Transverse colon (tissue), 4 donors: ENCODE data around the gene PRND.

Experiments
- EP300 ChIP-seq: sonication (generic); formaldehyde crosslinking; IDR thresholded peaks from one replicate; pipeline ENCODE4 v1.6.1; 2017; ENCODE audit warnings: antibody characterized with exemption, low read depth
- POLR2A ChIP-seq: fragments of 450-650 bp; IDR thresholded peaks from one replicate; pipeline ENCODE4 v1.6.1; 2016; ENCODE audit warnings: antibody characterized with exemption, mild to moderate bottlenecking, moderate library complexity
- POLR2AphosphoS5 ChIP-seq, 3 donors: sonication (generic); formaldehyde crosslinking; IDR thresholded peaks; one replicate each; pipeline ENCODE4 v1.6.1; 2016; ENCODE audit warnings: antibody characterized with exemption in 3 of 3
- TF ChIP-seq, protein P1 (sequence below), 5 experiments: fragments of 200-600 bp in 3 of 5; fragments of 450-650 bp in 2 of 5; sonication (generic) in 3 of 5; IDR thresholded peaks; 1 replicate in 2 of 5; 2 replicates in 3 of 5; pipeline ENCODE4 v1.5.1; 2016 to 2017; ENCODE audit warnings: antibody characterized with exemption in 5 of 5, inconsistent platforms in 3 of 5, mild to moderate bottlenecking in 2 of 5, moderate library complexity in 1 of 5

DNA sequence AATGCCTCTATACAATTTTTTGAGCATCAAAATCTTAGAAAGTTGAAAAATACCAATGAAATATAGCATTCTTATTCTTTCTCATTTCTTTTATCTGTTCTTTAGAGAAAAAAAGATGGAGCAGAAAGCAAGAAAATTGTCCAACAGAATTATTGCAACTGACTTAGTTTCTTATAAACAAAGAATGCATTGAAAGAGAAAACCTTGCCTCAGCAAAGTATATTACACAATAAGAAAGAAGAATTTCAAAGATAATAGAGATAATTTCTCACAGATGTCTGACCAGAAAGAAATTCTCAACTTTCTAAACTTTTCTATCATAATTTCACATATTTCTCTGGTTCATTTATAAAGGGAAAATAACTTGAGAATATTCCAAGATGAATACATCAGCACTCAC, 47.0 kb upstream of the PRND start:
- TF ChIP-seq, protein P1, sequence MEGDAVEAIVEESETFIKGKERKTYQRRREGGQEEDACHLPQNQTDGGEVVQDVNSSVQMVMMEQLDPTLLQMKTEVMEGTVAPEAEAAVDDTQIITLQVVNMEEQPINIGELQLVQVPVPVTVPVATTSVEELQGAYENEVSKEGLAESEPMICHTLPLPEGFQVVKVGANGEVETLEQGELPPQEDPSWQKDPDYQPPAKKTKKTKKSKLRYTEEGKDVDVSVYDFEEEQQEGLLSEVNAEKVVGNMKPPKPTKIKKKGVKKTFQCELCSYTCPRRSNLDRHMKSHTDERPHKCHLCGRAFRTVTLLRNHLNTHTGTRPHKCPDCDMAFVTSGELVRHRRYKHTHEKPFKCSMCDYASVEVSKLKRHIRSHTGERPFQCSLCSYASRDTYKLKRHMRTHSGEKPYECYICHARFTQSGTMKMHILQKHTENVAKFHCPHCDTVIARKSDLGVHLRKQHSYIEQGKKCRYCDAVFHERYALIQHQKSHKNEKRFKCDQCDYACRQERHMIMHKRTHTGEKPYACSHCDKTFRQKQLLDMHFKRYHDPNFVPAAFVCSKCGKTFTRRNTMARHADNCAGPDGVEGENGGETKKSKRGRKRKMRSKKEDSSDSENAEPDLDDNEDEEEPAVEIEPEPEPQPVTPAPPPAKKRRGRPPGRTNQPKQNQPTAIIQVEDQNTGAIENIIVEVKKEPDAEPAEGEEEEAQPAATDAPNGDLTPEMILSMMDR (IDR thresholded peaks at IDR 0.05): no peak
- TF ChIP-seq POLR2A (no peak), EP300 (no peak), POLR2AphosphoS5 (IDR thresholded peaks at IDR 0.05) (no peak)
